H1 (cell line): ENCODE data around the gene GSTT2. TPM values are rescaled to one million over a fixed set of nuclear protein-coding genes. Genes with fewer than 3 reads are reported as not detected.

Experiments
- CTCF ChIA-PET: fragments of 300-600 bp; sonication (Branson Sonifier 250); formaldehyde crosslinking; loops from one replicate; lab custom pipeline; 2021; ENCODE audit not compliant: partially characterized antibody; lab: Charles Lee
- POLR2A ChIA-PET: fragments of 300-600 bp; sonication (Branson Sonifier 250); formaldehyde crosslinking; loops from one replicate; lab custom pipeline; 2021; ENCODE audit warnings: inconsistent platforms; ENCODE audit not compliant: partially characterized antibody; lab: Charles Lee
- DNase-seq, 2 experiments: peaks; one replicate each; pipeline versions ENCODE4 v3.0.0 to v3.0.0-alpha.2; 2010 to 2022; ENCODE audit warnings: low spot score in 2 of 2, low read depth in 1 of 2, mixed read lengths in 1 of 2
- FAIRE-seq: peaks from 2 replicates; lab custom pipeline; 2011; peaks lifted over from hg19 to GRCh38; lab: Jason Lieb, UNC
- H2AFZ ChIP-seq: 2 replicates; pipeline ENCODE4 v1.8.1; 2012; ENCODE audit warnings: low read length, inconsistent platforms
- H2AK5ac ChIP-seq: 2 replicates; pipeline ENCODE4 v1.6.1; 2013; ENCODE audit warnings: low read depth, low read length
- H2BK120ac ChIP-seq: replicated peaks from 2 replicates; pipeline ENCODE3; 2013; ENCODE audit warnings: low read depth, low read length, inconsistent platforms
- H2BK12ac ChIP-seq: 2 replicates; pipeline ENCODE4 v1.6.1; 2013; ENCODE audit warnings: low read depth, low read length
- H2BK15ac ChIP-seq: 2 replicates; pipeline ENCODE4 v1.6.1; 2013; ENCODE audit warnings: low read length
- H2BK20ac ChIP-seq: 2 replicates; pipeline ENCODE4 v1.6.1; 2013; ENCODE audit warnings: low read length
- H2BK5ac ChIP-seq: 2 replicates; pipeline ENCODE4 v1.6.1; 2013; ENCODE audit warnings: low read depth, low read length
- H3K14ac ChIP-seq: 2 replicates; pipeline ENCODE4 v1.6.1; 2013; ENCODE audit warnings: inconsistent platforms; ENCODE audit not compliant: insufficient read length
- H3K18ac ChIP-seq: 2 replicates; pipeline ENCODE4 v1.6.1; 2013; ENCODE audit warnings: low read length; ENCODE audit errors: extremely low read depth
- H3K23ac ChIP-seq: 2 replicates; pipeline ENCODE4 v1.6.1; 2013; ENCODE audit warnings: inconsistent platforms; ENCODE audit not compliant: insufficient read length
- H3K23me2 ChIP-seq: 2 replicates; pipeline ENCODE4 v1.6.1; 2013; ENCODE audit warnings: low read depth, low read length
- H3K27ac ChIP-seq: 2 replicates; pipeline ENCODE4 v1.6.1; 2011; ENCODE audit warnings: low read depth, low read length, inconsistent platforms
- H3K27me3 ChIP-seq, 4 experiments: replicated peaks in 1 of 4; 1 replicate in 1 of 4; 2 replicates in 3 of 4; pipeline versions ENCODE4 v1.6.1 to v1.8.1; 2011 to 2013; ENCODE audit warnings: low read length in 3 of 4, mild to moderate bottlenecking in 3 of 4, inconsistent platforms in 2 of 4, mixed read lengths in 2 of 4, moderate library complexity in 1 of 4; ENCODE audit not compliant: control insufficient read depth in 3 of 4, insufficient read depth in 3 of 4; ENCODE audit errors: extremely low read depth in 1 of 4
- H3K36me3 ChIP-seq, 4 experiments: 2 replicates each; pipeline versions ENCODE4 v1.6.1 to v1.8.1; 2011 to 2013; ENCODE audit warnings: mild to moderate bottlenecking in 4 of 4, low read length in 3 of 4, moderate library complexity in 2 of 4, control low read depth in 1 of 4, inconsistent platforms in 1 of 4; ENCODE audit not compliant: insufficient read depth in 4 of 4, control insufficient read depth in 2 of 4
- H3K4ac ChIP-seq: replicated peaks from 2 replicates; pipeline ENCODE3; 2013; ENCODE audit warnings: low read length, low read depth, mixed read lengths, inconsistent platforms; ENCODE audit not compliant: insufficient read length
- H3K4me1 ChIP-seq, 4 experiments: replicated peaks in 1 of 4; 1 replicate in 1 of 4; 2 replicates in 3 of 4; pipeline versions ENCODE4 v1.6.1 to v1.8.1; 2011 to 2013; ENCODE audit warnings: low read length in 3 of 4, inconsistent platforms in 2 of 4, mixed read lengths in 1 of 4; ENCODE audit not compliant: insufficient read depth in 4 of 4, control insufficient read depth in 3 of 4
- H3K4me2 ChIP-seq, 2 experiments: 2 replicates each; pipeline versions ENCODE4 v1.6.1 to v1.8.1; 2011 to 2013; ENCODE audit warnings: low read depth in 2 of 2, low read length in 2 of 2, control low read depth in 1 of 2, inconsistent platforms in 1 of 2, mild to moderate bottlenecking in 1 of 2; ENCODE audit not compliant: insufficient read depth in 1 of 2
- H3K4me3 ChIP-seq, 4 experiments: fragments of 200-600, 300-600 bp in 1 of 4; sonication (generic), shearing (Covaris generic), sonication (Bioruptor Twin) in 1 of 4; 2 replicates each; pipeline versions ENCODE4 v1.5.1 to v1.8.1; 2011 to 2016; ENCODE audit warnings: low read length in 4 of 4, low read depth in 3 of 4, control low read depth in 2 of 4, inconsistent platforms in 2 of 4, mild to moderate bottlenecking in 2 of 4, mixed read lengths in 1 of 4, moderate library complexity in 1 of 4; ENCODE audit not compliant: insufficient read depth in 2 of 4; ENCODE audit errors: extremely low read depth in 1 of 4
- H3K56ac ChIP-seq: replicated peaks from 2 replicates; pipeline ENCODE3; 2013; ENCODE audit warnings: low read depth, mild to moderate bottlenecking, mixed read lengths, low read length, inconsistent platforms; ENCODE audit not compliant: insufficient read length
- H3K79me1 ChIP-seq: 2 replicates; pipeline ENCODE4 v1.6.1; 2013; ENCODE audit warnings: low read depth, low read length, control low read depth
- H3K79me2 ChIP-seq, 2 experiments: 2 replicates each; pipeline versions ENCODE4 v1.6.1 to v1.8.1; 2012 to 2013; ENCODE audit warnings: low read length in 2 of 2, mild to moderate bottlenecking in 2 of 2, inconsistent platforms in 1 of 2; ENCODE audit not compliant: insufficient read depth in 2 of 2, control insufficient read depth in 1 of 2
- H3K9ac ChIP-seq, 4 experiments: replicated peaks in 1 of 4; 1 replicate in 1 of 4; 2 replicates in 3 of 4; pipeline versions ENCODE4 v1.6.1 to v1.8.1; 2011 to 2013; ENCODE audit warnings: low read depth in 3 of 4, low read length in 3 of 4, control low read depth in 2 of 4, mild to moderate bottlenecking in 2 of 4, moderate library complexity in 2 of 4, inconsistent platforms in 1 of 4; ENCODE audit errors: extremely low read depth in 1 of 4
- H3K9me3 ChIP-seq, 2 experiments: 2 replicates each; pipeline versions ENCODE4 v1.6.1 to v1.8.1; 2012 to 2013; ENCODE audit warnings: mild to moderate bottlenecking in 2 of 2, moderate library complexity in 2 of 2, control low read depth in 1 of 2, inconsistent platforms in 1 of 2, low read depth in 1 of 2, low read length in 1 of 2, mixed read lengths in 1 of 2; ENCODE audit not compliant: insufficient read depth in 2 of 2
- H4K20me1 ChIP-seq, 2 experiments: replicated peaks in 1 of 2; 2 replicates each; pipeline versions ENCODE3 to v1.8.1; 2011 to 2013; ENCODE audit warnings: inconsistent platforms in 2 of 2, low read length in 2 of 2, mild to moderate bottlenecking in 1 of 2; ENCODE audit not compliant: insufficient read depth in 2 of 2, control insufficient read depth in 1 of 2
- H4K5ac ChIP-seq: 2 replicates; pipeline ENCODE4 v1.6.1; 2013; ENCODE audit warnings: low read length, low read depth, mixed read lengths, inconsistent platforms; ENCODE audit not compliant: insufficient read length
- H4K8ac ChIP-seq: 2 replicates; pipeline ENCODE4 v1.8.0; 2013; ENCODE audit warnings: mild to moderate bottlenecking, moderate library complexity, low read length, inconsistent platforms; ENCODE audit not compliant: insufficient read depth; ENCODE audit errors: extremely low read depth
- H4K91ac ChIP-seq: replicated peaks from 2 replicates; pipeline ENCODE3; 2013; ENCODE audit warnings: low read length, mixed read lengths, inconsistent platforms; ENCODE audit not compliant: insufficient read length
- CBX8 ChIP-seq: fragments of 300-800, 300-1000 bp; sonication (generic); IDR thresholded peaks from 2 replicates; pipeline ENCODE4 v1.7.1; 2016; ENCODE audit warnings: low read depth, low read length, borderline replicate concordance
- GABPA ChIP-seq: IDR thresholded peaks from 2 replicates; pipeline ENCODE4 v1.6.1; 2011; ENCODE audit warnings: mild to moderate bottlenecking, low read length, moderate library complexity, borderline replicate concordance; ENCODE audit not compliant: insufficient read depth
- KDM1A ChIP-seq: fragments of 200-600, 300-600 bp; sonication (generic); IDR thresholded peaks from 2 replicates; pipeline ENCODE4 v1.7.1; 2016; ENCODE audit warnings: mild to moderate bottlenecking, low read length, borderline replicate concordance
- KDM5A ChIP-seq: fragments of 200-600 bp; IDR thresholded peaks from 2 replicates; pipeline ENCODE4 v1.7.1; 2012; ENCODE audit warnings: mild to moderate bottlenecking, low read length, inconsistent platforms, mixed read lengths
- RAD21 ChIP-seq, 2 experiments: IDR thresholded peaks in 1 of 2; conservative IDR thresholded peaks in 1 of 2; 2 replicates each; pipeline ENCODE4 v1.6.1; 2011; ENCODE audit warnings: low read depth in 2 of 2, low read length in 2 of 2, improper control_type of control experiment in 1 of 2, inconsistent platforms in 1 of 2, mild to moderate bottlenecking in 1 of 2, moderate library complexity in 1 of 2
- SIX5 ChIP-seq: IDR thresholded peaks from 2 replicates; pipeline ENCODE4 v1.6.1; 2011; ENCODE audit warnings: mild to moderate bottlenecking, low read depth, low read length
- SP1 ChIP-seq: IDR thresholded peaks from 2 replicates; pipeline ENCODE4 v1.6.1; 2011; ENCODE audit warnings: low read depth, low read length
- SP2 ChIP-seq: IDR thresholded peaks from 2 replicates; pipeline ENCODE4 v1.6.1; 2012; ENCODE audit warnings: mild to moderate bottlenecking, low read length, inconsistent platforms
- USF2 ChIP-seq: IDR thresholded peaks from 2 replicates; pipeline ENCODE4 v1.6.1; 2011; ENCODE audit warnings: low read length, improper control_type of control experiment
- YY1 ChIP-seq: IDR thresholded peaks from 2 replicates; pipeline ENCODE4 v1.6.1; 2011; ENCODE audit warnings: low read depth, mild to moderate bottlenecking, low read length
- WGBS, 2 experiments: shearing (Covaris generic) in 1 of 2; methylation state at CpG; one replicate each; pipeline versions ENCODE4 v1.1.6 to v1.1.7; 2013 to 2015; ENCODE audit warnings: low lambda C conversion rate in 2 of 2, mixed read lengths in 2 of 2, inconsistent platforms in 1 of 2, low coverage in 1 of 2, missing lambda C conversion rate in 1 of 2; ENCODE audit not compliant: insufficient replicate concordance in 2 of 2, insufficient coverage in 1 of 2, insufficient read length in 1 of 2; ENCODE audit errors: extremely low coverage in 1 of 2, missing lambda C conversion rate in 1 of 2; 5-methylcytosine and 5-hydroxymethylcytosine counted together
- polyA plus RNA-seq, 7 experiments: library from polyadenylated mRNA; depleted of rRNA in 3 of 7; stranded (reverse) in 5 of 7; unstranded in 2 of 7; fragments of >200 nt in 5 of 7; fragments of 200-250 nt in 2 of 7; gene quantifications; 1 replicate in 5 of 7; 2 replicates in 1 of 7; 4 replicates in 1 of 7; pipeline versions ENCODE4 v1.2.1 to v1.2.3, GENCODE V29; 2011 to 2013; ENCODE audit warnings: missing spikeins in 2 of 7, mixed read lengths in 2 of 7
- total RNA-seq: library from RNA; stranded (reverse); fragmentation: NEBNext Ultra II Directional; extraction: Animal tissue kit (Norgen Biotek cat#: 25700); gene quantifications from 2 replicates; pipeline ENCODE4 v1.2.1, GENCODE V29; 2021

The GSTT2 gene
- total and polyA plus RNA-seq, 2 of the 8 experiments (the other 6 are each of a cell fraction or from before 2014, with no cell fraction given): 1.1 to 1.5 TPM

GRCh38 chr22:24007253-24008021 lies 27.5 kb downstream of the GSTT2 start:
- Histone ChIP-seq H3K23me2 (peaks cover 6% of the 10 kb centered on the region; the same call in 1 of the 2 replicates), H2AFZ (no peak overlapping the region), H3K14ac (no peak overlapping the region), H3K18ac (0 out of 2 replicates have a peak overlapping the region, but pooled peaks have one; percentile 13), H3K4me2 (no peak overlapping the region), H3K4ac (no peak overlapping the region), H2BK120ac (no peak overlapping the region), H2BK15ac (peak overlapping the region; percentile 32; the same call in 1 of the 2 replicates), H2BK5ac (peak overlapping the region; percentile 38; the same call in 1 of the 2 replicates), H3K56ac (no peak overlapping the region), H4K5ac (no peak overlapping the region), H4K91ac (no peak overlapping the region), H3K23ac (no peak overlapping the region), H3K4me1 (peaks cover 0 to 3% (median 2%) of the 10 kb centered on the region in 4 experiments; a peak in 4 of 7 replicates), H3K79me2 (peaks cover 0 to 10% of the 10 kb centered on the region in 2 experiments; a peak in 2 of 4 replicates), H2BK20ac (peak overlapping the region; percentile 73; the same call in 1 of the 2 replicates), H3K4me3 (no peak overlapping the region), H2AK5ac (0 out of 2 replicates have a peak overlapping the region, but pooled peaks have one; percentile 1), H3K9ac (no peak overlapping the region), H4K20me1 (no peaks in the 10 kb centered on the region), H3K9me3 (no peaks in the 10 kb centered on the region), H3K36me3 (no peaks in the 10 kb centered on the region), H3K27me3 (no peaks in the 10 kb centered on the region; a peak in 2 of 7 replicates), H3K79me1 (peaks cover 3% of the 10 kb centered on the region; the same call in 1 of the 2 replicates), H2BK12ac (peak overlapping the region; percentile 1; the same call in 1 of the 2 replicates), H3K27ac (no peak overlapping the region), H4K8ac (no peak overlapping the region)
- 82% methylated on average over 8 of the region's 8 CpGs; no CpG with 5 or more reads in 1 of the 2 experiments for WGBS, 2 experiments
- CTCF ChIA-PET: interaction anchor here (0.7 to 1.5 kb wide), 4 partner anchors 18 to 495 kb away, joined by 3 to 4 read pairs (median 3); no protein-coding TSS in a partner anchor
- DNase-seq (no peak), FAIRE-seq (no peak)
- POLR2A ChIA-PET: no interaction called here
- TF ChIP-seq USF2 (no peak), KDM1A (no peak), RAD21 (IDR thresholded peaks at IDR 0.05 in 1 of 2, conservative IDR thresholded peaks at IDR 0.05 in 1 of 2; ENCODE audit: low read depth in 2 of 2, low read length in 2 of 2) (no peak), YY1 (no peak), SP2 (no peak), CBX8 (no peak), SIX5 (no peak), KDM5A (no peak), GABPA (no peak), SP1 (no peak)
